Adrenal gland (tissue), 5 donors: Measurements from ENCODE around the gene KIAA1328.

Source experiments
- CTCF ChIP-seq, 6 experiments: fragments of 450-650 bp in 4 of 6; fragments of 200-600 bp in 2 of 6; sonication (generic) in 1 of 6; IDR thresholded peaks; 1 replicate in 5 of 6; 2 replicates in 1 of 6; pipeline versions ENCODE4 v1.5.1 to v1.8.0; 2016 to 2021; ENCODE audit warnings: antibody characterized with exemption in 6 of 6, mild to moderate bottlenecking in 2 of 6, moderate library complexity in 1 of 6
- POLR2A ChIP-seq, 2 donors: fragments of 450-650 bp; IDR thresholded peaks; one replicate each; pipeline ENCODE4 v1.6.1; 2017; ENCODE audit warnings: antibody characterized with exemption in 2 of 2, mild to moderate bottlenecking in 2 of 2, moderate library complexity in 1 of 2
- donor health status: DM: no; HTN: no; CAD: no.

- TF ChIP-seq CTCF (IDR thresholded peaks at IDR 0.05) (no peak), POLR2A (IDR thresholded peaks at IDR 0.05) (no peak)
Measured at GRCh38 chr18:36929601-36930000, 100.7 kb downstream of the KIAA1328 start.
